K562 (cell line): ENCODE results near the gene R3HDM1. TPM values are rescaled to one million over a fixed set of nuclear protein-coding genes. Genes with fewer than 3 reads are reported as not detected.
A peak's percentile ranks its signal among the peaks of the same experiment; 100 is the strongest.

Experiments
- ATAC-seq: fragments of 200-7000 bp; cut with Tn5 transposase; 3 replicates; pipeline ENCODE4 v1.9.1; 2020; ENCODE audit warnings: moderate library complexity
- BruUV-seq: library from RNA; stranded (reverse); fragments of 400-500 nt; replicated peaks from 2 replicates; lab custom pipeline; 2021; lab: Mats Ljungman, UMichigan
- CTCF ChIA-PET: fragments of 300-600 bp; formaldehyde crosslinking; extraction: SDS; loops from one replicate; lab custom pipeline; 2021; ENCODE audit warnings: low intra/inter-chr PET ratio; lab: Yijun Ruan, JAX
- POLR2A ChIA-PET: fragments of 300-600, 350-650 bp; sonication (Branson Sonifier 250); formaldehyde crosslinking; extraction: SDS; loops from one replicate; lab custom pipeline; 2021; ENCODE audit warnings: antibody characterized with exemption, inconsistent platforms; lab: Yijun Ruan, JAX
- DNase-seq, 4 experiments: peaks; one replicate each; pipeline versions ENCODE4 v3.0.0 to v3.0.0-alpha.2; 2011 to 2018; ENCODE audit warnings: low spot score in 3 of 4, mixed read lengths in 3 of 4; ENCODE audit errors: extremely low read depth in 1 of 4
- FAIRE-seq: peaks from 2 replicates; lab custom pipeline; 2011; peaks lifted over from hg19 to GRCh38; lab: Jason Lieb, UNC
- H2AFZ ChIP-seq: 2 replicates; pipeline ENCODE4 v1.6.0; 2011; ENCODE audit warnings: low read depth, low read length, control low read depth, inconsistent platforms
- H3K27ac ChIP-seq: fragments of 200-600 bp; 3 replicates; pipeline ENCODE4 v1.8.0; 2011; ENCODE audit warnings: low read depth, mild to moderate bottlenecking, control low read depth, inconsistent platforms, low read length, moderate library complexity, mixed read lengths; ENCODE audit errors: extremely low read depth
- H3K27me3 ChIP-seq, 2 experiments: fragments of 300-600 bp in 1 of 2; 2 replicates in 1 of 2; 3 replicates in 1 of 2; pipeline versions ENCODE4 v1.6.0 to v1.8.0; 2011; ENCODE audit warnings: inconsistent platforms in 2 of 2, low read length in 2 of 2, mild to moderate bottlenecking in 1 of 2, mixed read lengths in 1 of 2, moderate library complexity in 1 of 2; ENCODE audit not compliant: control insufficient read depth in 2 of 2, insufficient read depth in 2 of 2
- H3K36me3 ChIP-seq: fragments of 300-600 bp; 3 replicates; pipeline ENCODE4 v1.8.0; 2011; ENCODE audit warnings: mild to moderate bottlenecking, low read length, inconsistent platforms; ENCODE audit not compliant: control insufficient read depth, insufficient read depth
- H3K4me1 ChIP-seq, 2 experiments: fragments of 200-600 bp in 1 of 2; replicated peaks in 1 of 2; 2 replicates in 1 of 2; 3 replicates in 1 of 2; pipeline versions ENCODE4 v1.5.1 to v1.8.0; 2011; ENCODE audit warnings: inconsistent platforms in 2 of 2, low read length in 2 of 2, mild to moderate bottlenecking in 1 of 2, mixed read lengths in 1 of 2, moderate library complexity in 1 of 2; ENCODE audit not compliant: control insufficient read depth in 2 of 2, insufficient read depth in 2 of 2
- H3K4me2 ChIP-seq: 2 replicates; pipeline ENCODE4 v1.6.1; 2011; ENCODE audit warnings: low read length, control low read depth, inconsistent platforms, mixed read lengths; ENCODE audit not compliant: insufficient read depth
- H3K4me3 ChIP-seq: fragments of 200-600 bp; sonication (generic), shearing (Covaris generic); 2 replicates; pipeline ENCODE4 v1.5.1; 2016; ENCODE audit warnings: control low read depth, inconsistent platforms
- H3K79me2 ChIP-seq: fragments of 200-600 bp; 3 replicates; pipeline ENCODE4 v1.8.0; 2011; ENCODE audit warnings: low read length, inconsistent platforms; ENCODE audit not compliant: control insufficient read depth, insufficient read depth
- H3K9ac ChIP-seq, 2 experiments: 2 replicates each; pipeline versions ENCODE4 v1.6.0 to v1.6.1; 2011; ENCODE audit warnings: low read depth in 2 of 2, low read length in 2 of 2, control low read depth in 1 of 2, inconsistent platforms in 1 of 2, mild to moderate bottlenecking in 1 of 2, mixed read lengths in 1 of 2; ENCODE audit not compliant: insufficient read depth in 1 of 2
- H3K9me1 ChIP-seq: one replicate; pipeline ENCODE4 v1.6.0; 2011; ENCODE audit warnings: inconsistent platforms, mild to moderate bottlenecking, low read length, moderate library complexity; ENCODE audit not compliant: control insufficient read depth, insufficient read depth
- H3K9me3 ChIP-seq: replicated peaks from 2 replicates; pipeline ENCODE4 v1.5.1; 2011; ENCODE audit warnings: low read depth, low read length, inconsistent platforms; ENCODE audit not compliant: control insufficient read depth, insufficient read depth
- H4K20me1 ChIP-seq: replicated peaks from 2 replicates; pipeline ENCODE4 v1.6.1; 2011; ENCODE audit warnings: low read length, inconsistent platforms, mixed read lengths; ENCODE audit not compliant: control insufficient read depth, insufficient read depth
- NR2C2 ChIP-seq, 2 experiments: fragments of 200-800 bp in 1 of 2; sonication (Bioruptor generic) in 1 of 2; sonication (generic) in 1 of 2; formaldehyde crosslinking in 1 of 2; IDR thresholded peaks; 2 replicates each; pipeline versions ENCODE4 v1.6.1 to v1.8.0; 2016 to 2022; ENCODE audit warnings: mild to moderate bottlenecking in 1 of 2, missing compliant biosample characterization in 1 of 2, missing genetic modification characterization in 1 of 2, missing genetic modification reagents in 1 of 2
- ZNF512 ChIP-seq: IDR thresholded peaks from 2 replicates; pipeline ENCODE4 v1.6.1; 2016; ENCODE audit warnings: missing genetic modification characterization, missing compliant biosample characterization
- WGBS: fragments of 100-300 bp; shearing (Covaris generic); methylation state at CpG from one replicate; pipeline ENCODE4 v1.1.6; 2016; ENCODE audit warnings: low coverage, mixed read lengths; ENCODE audit not compliant: insufficient coverage; ENCODE audit errors: missing lambda C conversion rate; 5-methylcytosine and 5-hydroxymethylcytosine counted together
- in situ Hi-C: fragments of 300-500 bp; cut with MboI; formaldehyde crosslinking; loops from 4 replicates; pipeline ENCODE4 v1.15.0; 2018; ENCODE audit warnings: inconsistent platforms, mixed read lengths
- intact Hi-C: fragments of 100-400 bp; cut with micrococcal nuclease; formaldehyde crosslinking; loops from 2 replicates; pipeline ENCODE4 v1.14.2; 2022
- polyA plus RNA-seq, 8 experiments: library from polyadenylated mRNA; depleted of rRNA in 4 of 8; stranded (reverse) in 5 of 8; unstranded in 3 of 8; fragments of >200 nt; fragmentation: Nextera tagmentation in 2 of 8; fragmentation: Illumina TruSeq in 1 of 8; extraction: Ambion mirVana in 2 of 8; extraction: Trizol in 1 of 8; gene quantifications; 2 replicates each; pipeline versions ENCODE4 v1.2.1 to v1.2.3, GENCODE V29; 2011 to 2014; ENCODE audit warnings: inconsistent platforms in 1 of 8, missing spikeins in 1 of 8
- total RNA-seq, 7 experiments: library from RNA; depleted of rRNA in 6 of 7; stranded (reverse); fragments of >200 nt in 6 of 7; fragmentation: Illumina TruSeq in 2 of 7; extraction: Trizol in 2 of 7; gene quantifications; 2 replicates each; pipeline versions ENCODE4 v1.2.1 to v1.2.3, GENCODE V29; 2011 to 2021; ENCODE audit warnings: low replicate concordance in 1 of 7
- TF ChIP-seq, protein P1 (sequence below), 2 experiments: fragments of 450-650 bp; IDR thresholded peaks; 2 replicates each; pipeline ENCODE4 v1.6.1; 2016

Gene R3HDM1
- total and polyA plus RNA-seq, 9 of the 15 experiments (the other 6 are each of a cell fraction or from before 2014, with no cell fraction given) = 12.4 to 89.4 (median 31.0) TPM

- TF ChIP-seq NR2C2 (CRISPR knock-in tag; IDR thresholded peaks at IDR 0.05) (no peak), NR2C2 (tag; IDR thresholded peaks at IDR 0.05) (no peak), ZNF512 (tag) (0 out of 2 replicates have a peak, but pooled peaks have one; percentile 19)
- TF ChIP-seq, protein P1, sequence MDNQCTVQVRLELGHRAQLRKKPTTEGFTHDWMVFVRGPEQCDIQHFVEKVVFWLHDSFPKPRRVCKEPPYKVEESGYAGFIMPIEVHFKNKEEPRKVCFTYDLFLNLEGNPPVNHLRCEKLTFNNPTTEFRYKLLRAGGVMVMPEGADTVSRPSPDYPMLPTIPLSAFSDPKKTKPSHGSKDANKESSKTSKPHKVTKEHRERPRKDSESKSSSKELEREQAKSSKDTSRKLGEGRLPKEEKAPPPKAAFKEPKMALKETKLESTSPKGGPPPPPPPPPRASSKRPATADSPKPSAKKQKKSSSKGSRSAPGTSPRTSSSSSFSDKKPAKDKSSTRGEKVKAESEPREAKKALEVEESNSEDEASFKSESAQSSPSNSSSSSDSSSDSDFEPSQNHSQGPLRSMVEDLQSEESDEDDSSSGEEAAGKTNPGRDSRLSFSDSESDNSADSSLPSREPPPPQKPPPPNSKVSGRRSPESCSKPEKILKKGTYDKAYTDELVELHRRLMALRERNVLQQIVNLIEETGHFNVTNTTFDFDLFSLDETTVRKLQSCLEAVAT (IDR thresholded peaks at IDR 0.05) = 0 out of 4 replicates have a peak, but pooled peaks of 1 of the 2 experiments have one; percentile 26
- H3K9me3 ChIP-seq = no peaks in the 10 kb centered on the region
- H3K4me3 ChIP-seq = no peak overlapping the region
- intact Hi-C loops (no loop called here), in situ Hi-C loops (no loop called here)
- 100% methylated on average over 1 of the region's 1 CpG for WGBS
- no peak for ATAC-seq
- no peaks in the 10 kb centered on the region for H4K20me1 ChIP-seq
- H3K4me2 ChIP-seq = no peak overlapping the region
- no peak overlapping the region for H2AFZ ChIP-seq
- no TSS peak for BruUV-seq
- ChIA-PET POLR2A (no interaction called here), CTCF (no interaction called here)
- no peaks in the 10 kb centered on the region for H3K9me1 ChIP-seq
- no peaks in the 10 kb centered on the region; the same call in 2 of the 3 replicates for H3K36me3 ChIP-seq
- FAIRE-seq = no peak
- DNase-seq = no peak
- H3K9ac ChIP-seq = no peak overlapping the region
- H3K27ac ChIP-seq = no peak overlapping the region
- no peaks in the 10 kb centered on the region for H3K27me3 ChIP-seq
- 0 out of 3 replicates have a peak, but pooled peaks cover 4% of the 10 kb centered on the region for H3K79me2 ChIP-seq
- peaks cover 0 to 6% of the 10 kb centered on the region in 2 experiments; a peak in 2 of 5 replicates for H3K4me1 ChIP-seq
These were observed 56.7 kb downstream of the R3HDM1 start for GRCh38 chr2:135587958-135588357.
